ENCODE data around the gene PROS1. TPM values are rescaled to one million over a fixed set of nuclear protein-coding genes. Genes with fewer than 3 reads are reported as not detected.

The PROS1 gene
- total RNA-seq, 1 experiment from 2014 or later, result 1.3 TPM

GRCh38 chr3:94008253-94008652 lies 34.6 kb upstream of the PROS1 start:
- Histone ChIP-seq H2BK15ac (ENCODE audit: low read depth, low read length) (no peak overlapping the region), H3K4ac (ENCODE audit: low read depth, low read length) (no peak overlapping the region), H3K9ac (ENCODE audit: extremely low read depth, insufficient read length, low read length) (no peak overlapping the region), H2BK5ac (ENCODE audit: insufficient read length, low read length) (no peak overlapping the region), H2AFZ (ENCODE audit: low read length) (no peak overlapping the region), H3K23ac (ENCODE audit: insufficient read length, low read depth, low read length) (no peak overlapping the region), H2AK5ac (ENCODE audit: insufficient read length, low read length) (no peak overlapping the region), H3K18ac (ENCODE audit: insufficient read length, low read depth, low read length) (no peak overlapping the region), H3K23me2 (ENCODE audit: insufficient read length, low read depth, low read length, poor library complexity, severe bottlenecking) (no peaks in the 10 kb centered on the region), H2BK120ac (ENCODE audit: low read depth, low read length, poor library complexity, severe bottlenecking) (no peak overlapping the region), H4K8ac (replicated peaks; ENCODE audit: insufficient read length, low read depth, low read length) (no peak overlapping the region), H2BK12ac (ENCODE audit: insufficient read length, low read depth, low read length) (no peak overlapping the region), H2BK20ac (ENCODE audit: low read depth, low read length, poor library complexity, severe bottlenecking) (no peak overlapping the region), H3T11ph (ENCODE audit: low read length) (no peak overlapping the region), H3K4me2 (ENCODE audit: insufficient read depth, insufficient read length, low read length) (no peak overlapping the region), H3K4me1 (ENCODE audit: insufficient read depth, low read length) (no peaks in the 10 kb centered on the region), H3K79me1 (ENCODE audit: insufficient read depth, low read depth, low read length, poor library complexity, severe bottlenecking) (no peaks in the 10 kb centered on the region), H3K56ac (ENCODE audit: insufficient read length, low read depth, low read length) (no peak overlapping the region), H3K27me3 (ENCODE audit: insufficient read depth, low read length) (no peaks in the 10 kb centered on the region), H4K20me1 (ENCODE audit: control insufficient read depth, insufficient read depth, insufficient read length) (no peaks in the 10 kb centered on the region), H3K79me2 (ENCODE audit: insufficient read depth, low read length) (no peaks in the 10 kb centered on the region), H3K27ac (ENCODE audit: insufficient read length, low read depth, low read length) (no peak overlapping the region), H3K9me3 (ENCODE audit: control insufficient read depth, low read depth, low read length) (no peaks in the 10 kb centered on the region), H4K5ac (ENCODE audit: insufficient read length, low read depth, low read length) (no peak overlapping the region), H4K91ac (ENCODE audit: insufficient read length, low read depth, low read length) (no peak overlapping the region), H3K14ac (ENCODE audit: insufficient read depth, low read length) (no peak overlapping the region)
- no peaks in the 10 kb centered on the region for H3K27me3 Mint-ChIP-seq (ENCODE audit: low read depth)
- no peak for DNase-seq
- no peaks in the 10 kb centered on the region for H3K9me3 Mint-ChIP-seq
- H3K4me1 Mint-ChIP-seq, result peaks cover 0 to 2% of the 10 kb centered on the region in 2 experiments; a peak in 1 of 4 replicates
- H3K27ac Mint-ChIP-seq, result no peak overlapping the region
- no CpG with 5 or more reads among the region's 2 CpGs for WGBS (ENCODE audit: extremely low coverage, insufficient read length, low lambda C conversion rate)
- H3K36me3 Mint-ChIP-seq (ENCODE audit: insufficient read depth in 1 of 3, low read depth in 3 of 3), result peaks cover 0 to 4% (median 2%) of the 10 kb centered on the region in 3 experiments; a peak in 1 of 7 replicates
- TF ChIP-seq, protein P1, sequence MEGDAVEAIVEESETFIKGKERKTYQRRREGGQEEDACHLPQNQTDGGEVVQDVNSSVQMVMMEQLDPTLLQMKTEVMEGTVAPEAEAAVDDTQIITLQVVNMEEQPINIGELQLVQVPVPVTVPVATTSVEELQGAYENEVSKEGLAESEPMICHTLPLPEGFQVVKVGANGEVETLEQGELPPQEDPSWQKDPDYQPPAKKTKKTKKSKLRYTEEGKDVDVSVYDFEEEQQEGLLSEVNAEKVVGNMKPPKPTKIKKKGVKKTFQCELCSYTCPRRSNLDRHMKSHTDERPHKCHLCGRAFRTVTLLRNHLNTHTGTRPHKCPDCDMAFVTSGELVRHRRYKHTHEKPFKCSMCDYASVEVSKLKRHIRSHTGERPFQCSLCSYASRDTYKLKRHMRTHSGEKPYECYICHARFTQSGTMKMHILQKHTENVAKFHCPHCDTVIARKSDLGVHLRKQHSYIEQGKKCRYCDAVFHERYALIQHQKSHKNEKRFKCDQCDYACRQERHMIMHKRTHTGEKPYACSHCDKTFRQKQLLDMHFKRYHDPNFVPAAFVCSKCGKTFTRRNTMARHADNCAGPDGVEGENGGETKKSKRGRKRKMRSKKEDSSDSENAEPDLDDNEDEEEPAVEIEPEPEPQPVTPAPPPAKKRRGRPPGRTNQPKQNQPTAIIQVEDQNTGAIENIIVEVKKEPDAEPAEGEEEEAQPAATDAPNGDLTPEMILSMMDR (conservative IDR thresholded peaks at IDR 0.05), result no peak
- no peak overlapping the region for H3K4me3 Mint-ChIP-seq

All from H9 (cell line).